ENCODE results near the gene GRM8.

Gene GRM8

GRCh38 chr7:126493801-126494200 lies 758.9 kb downstream of the GRM8 start:
- no peak for DNase-seq

GRCh38 chr7:126489874-126490273 lies 762.9 kb downstream of the GRM8 start:
- no peak for DNase-seq

GRCh38 chr7:126487728-126488442 lies 764.9 kb downstream of the GRM8 start:
- DNase-seq, result no peak

- DNase-seq, result no peak
Observed at GRCh38 chr7:126486806-126487205, 765.9 kb downstream of the GRM8 start.

GRCh38 chr7:126485791-126486190 lies 767.0 kb downstream of the GRM8 start:
- no peak for DNase-seq

- no peak for DNase-seq
Observed at GRCh38 chr7:126483972-126484371, 768.8 kb downstream of the GRM8 start.

GRCh38 chr7:126472825-126473224 lies 779.9 kb downstream of the GRM8 start:
- no peak for DNase-seq

GRCh38 chr7:126462405-126462804 lies 790.3 kb downstream of the GRM8 start:
- DNase-seq, result no peak

- DNase-seq, result no peak
Observed at GRCh38 chr7:126460664-126461063, 792.1 kb downstream of the GRM8 start.

GRCh38 chr7:126453104-126453503 lies 799.6 kb downstream of the GRM8 start:
- no peak for DNase-seq

GRCh38 chr7:126450269-126450671 lies 802.5 kb downstream of the GRM8 start:
- DNase-seq, result no peak

GRCh38 chr7:126449611-126450268 lies 803.0 kb downstream of the GRM8 start:
- no peak for DNase-seq

- DNase-seq, result no peak
Observed at GRCh38 chr7:126447984-126448383, 804.8 kb downstream of the GRM8 start.

GRCh38 chr7:126445991-126446390 lies 806.8 kb downstream of the GRM8 start:
- no peak for DNase-seq

GRCh38 chr7:126443951-126444350 lies 808.8 kb downstream of the GRM8 start:
- no peak for DNase-seq

GRCh38 chr7:126442908-126443307 lies 809.8 kb downstream of the GRM8 start:
- DNase-seq, result no peak

- no peak for DNase-seq
Observed at GRCh38 chr7:126441745-126442144, 811.0 kb downstream of the GRM8 start.

- no peak for DNase-seq
Observed at GRCh38 chr7:126440542-126440941, 812.2 kb downstream of the GRM8 start.

GRCh38 chr7:126436213-126436868 lies 816.4 kb downstream of the GRM8 start:
- no peak for DNase-seq

- no peak for DNase-seq
Observed at GRCh38 chr7:126426652-126427051, 826.1 kb downstream of the GRM8 start.

GRCh38 chr7:126424985-126425384 lies 827.8 kb downstream of the GRM8 start:
- DNase-seq, result no peak

- DNase-seq, result no peak
Observed at GRCh38 chr7:126419047-126419446, 833.7 kb downstream of the GRM8 start.

- DNase-seq, result no peak
Observed at GRCh38 chr7:126411821-126412383, 840.8 kb downstream of the GRM8 start.

Measured in effector CD8-positive, alpha-beta T cell (primary cell).